ENCODE measurements around the gene DYSF. TPM values are rescaled to one million over a fixed set of nuclear protein-coding genes. Genes with fewer than 3 reads are reported as not detected.

The DYSF gene
- total RNA-seq, 4 donors from 2014 or later = 2.8 to 14.9 (median 4.0) TPM

GRCh38 chr2:71419145-71419544 is 34.2 kb upstream of the DYSF start:
- TF ChIP-seq CTCF (IDR thresholded peaks at IDR 0.05) (no peak), POLR2A (IDR thresholded peaks at IDR 0.05) (no peak)
- no peaks in the 10 kb centered on the region for H3K27me3 ChIP-seq

GRCh38 chr2:71419976-71420375 is 33.4 kb upstream of the DYSF start:
- H3K27me3 ChIP-seq = no peaks in the 10 kb centered on the region
- peaks cover 0 to 6% (median 0%) of the 10 kb centered on the region in 4 donors for H3K4me1 ChIP-seq

More at GRCh38 chr2:71419145-71419544, 34.2 kb upstream of the DYSF start:
- Histone ChIP-seq H3K27ac (no peak overlapping the region), H3K9me3 (no peaks in the 10 kb centered on the region), H3K36me3 (peaks cover 0 to 17% (median 0%) of the 10 kb centered on the region in 3 donors), H3K4me1 (peaks cover 0 to 6% (median 0%) of the 10 kb centered on the region in 4 donors), H3K4me3 (no peak overlapping the region)
- DNase-seq = no peak

GRCh38 chr2:71422786-71423185 is 30.6 kb upstream of the DYSF start:
- Histone ChIP-seq H3K9me3 (no peaks in the 10 kb centered on the region), H3K27me3 (no peaks in the 10 kb centered on the region), H3K4me1 (peaks cover 0 to 4% (median 0%) of the 10 kb centered on the region in 4 donors), H3K36me3 (peaks cover 0 to 53% (median 0%) of the 10 kb centered on the region in 3 donors), H3K27ac (no peak overlapping the region), H3K4me3 (no peak overlapping the region)
- TF ChIP-seq POLR2A (IDR thresholded peaks at IDR 0.05) = no peak
- no peak for TF ChIP-seq CTCF (IDR thresholded peaks at IDR 0.05)
- no peak for DNase-seq

More at GRCh38 chr2:71419976-71420375, 33.4 kb upstream of the DYSF start:
- no peaks in the 10 kb centered on the region for H3K9me3 ChIP-seq
- TF ChIP-seq CTCF (IDR thresholded peaks at IDR 0.05) = no peak
- no peak for TF ChIP-seq POLR2A (IDR thresholded peaks at IDR 0.05)
- H3K27ac ChIP-seq = no peak overlapping the region
- DNase-seq = no peak
- H3K4me3 ChIP-seq = no peak overlapping the region
- H3K36me3 ChIP-seq = peaks cover 0 to 25% (median 0%) of the 10 kb centered on the region in 3 donors

GRCh38 chr2:71423817-71424420 is 29.4 kb upstream of the DYSF start:
- Histone ChIP-seq H3K4me1 (no peaks in the 10 kb centered on the region), H3K9me3 (no peaks in the 10 kb centered on the region), H3K36me3 (peaks cover 0 to 63% (median 0%) of the 10 kb centered on the region in 3 donors), H3K27me3 (no peaks in the 10 kb centered on the region), H3K27ac (no peak overlapping the region), H3K4me3 (no peak overlapping the region)
- no peak for DNase-seq
- TF ChIP-seq POLR2A (IDR thresholded peaks at IDR 0.05) = no peak
- TF ChIP-seq CTCF (IDR thresholded peaks at IDR 0.05) = no peak

GRCh38 chr2:71426721-71427120 is 26.6 kb upstream of the DYSF start:
- no peak overlapping the region for H3K27ac ChIP-seq
- H3K4me3 ChIP-seq = no peak overlapping the region
- H3K27me3 ChIP-seq = no peaks in the 10 kb centered on the region
- H3K9me3 ChIP-seq = no peaks in the 10 kb centered on the region
- DNase-seq = no peak
- TF ChIP-seq POLR2A (IDR thresholded peaks at IDR 0.05) = no peak
- TF ChIP-seq CTCF (IDR thresholded peaks at IDR 0.05) = no peak
- peaks cover 0 to 85% (median 0%) of the 10 kb centered on the region in 3 donors for H3K36me3 ChIP-seq
- H3K4me1 ChIP-seq = no peaks in the 10 kb centered on the region

Data from Peyer's patch (tissue), 4 donors.